HG03025 (cell line): ENCODE data around the gene RYR2.
"Not testable (repeated sequence)": the region's sequence is repeated elsewhere in the genome, so short reads cannot be mapped to it uniquely, and the experiment has no call there.

Source experiments
- ATAC-seq: cut with Tn5 transposase; IDR thresholded peaks from one replicate; pipeline ENCODE4 v1.9.1; 2021; ENCODE audit warnings: mild to moderate bottlenecking, moderate library complexity; ENCODE audit not compliant: unreplicated experiment, low FRiP score

Gene RYR2

DNA sequence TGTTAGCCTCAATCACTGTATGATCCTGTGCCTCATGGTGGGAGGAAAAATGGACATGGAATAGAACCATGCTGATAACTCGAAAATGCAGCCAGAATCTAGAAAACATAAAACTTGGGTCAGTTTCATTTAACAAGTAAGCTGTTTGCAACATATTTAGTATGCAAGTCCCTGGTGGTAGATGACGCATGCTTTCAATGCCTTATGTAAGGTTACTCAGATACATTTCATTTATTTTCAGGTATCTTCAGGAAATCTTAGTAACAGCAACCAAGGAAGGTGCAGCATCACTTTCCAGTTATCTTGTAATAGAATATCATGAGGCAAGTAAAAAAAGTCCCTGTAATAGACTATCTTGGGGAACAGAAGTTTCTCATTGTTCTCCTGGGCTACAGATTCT lies 92.9 kb downstream of the RYR2 start:
- no peak for ATAC-seq

DNA sequence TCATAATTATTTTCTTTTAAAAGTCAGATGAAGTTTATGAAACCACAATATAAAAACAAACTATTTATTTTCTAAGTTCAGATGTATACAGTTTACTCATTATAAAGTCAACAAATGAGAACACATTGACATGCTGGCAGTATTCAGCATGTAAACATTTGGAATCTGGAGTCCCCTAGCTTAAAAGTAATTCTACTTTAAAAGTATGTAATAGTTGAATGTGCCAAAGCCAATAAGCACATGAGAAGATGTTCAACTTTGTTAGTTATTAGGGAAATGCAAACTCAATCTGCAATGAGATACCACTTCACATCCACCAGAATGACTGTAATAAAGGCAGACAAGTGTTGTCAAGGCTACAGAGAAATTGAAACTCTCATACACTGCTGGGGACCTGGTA lies 96.6 kb downstream of the RYR2 start:
- ATAC-seq = no peak

DNA sequence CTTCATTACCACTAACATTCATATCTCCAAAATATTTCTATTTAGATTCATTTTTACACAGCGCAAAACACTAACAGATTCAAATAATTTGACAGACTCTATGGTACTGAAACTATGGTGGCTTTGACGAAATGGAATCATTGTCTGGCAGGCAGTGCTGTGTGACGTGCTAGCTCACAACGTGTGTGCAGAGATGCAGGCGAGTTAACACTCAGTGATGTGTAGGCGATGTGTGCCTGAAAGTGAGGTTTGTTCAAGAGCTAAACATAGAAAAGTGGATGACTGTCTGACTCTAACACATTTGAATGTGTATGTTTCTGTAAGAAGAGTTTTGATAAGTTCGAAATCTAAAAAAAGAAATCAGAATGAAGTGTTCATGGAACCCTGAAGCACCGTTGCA lies 97.7 kb downstream of the RYR2 start:
- no peak for ATAC-seq

DNA sequence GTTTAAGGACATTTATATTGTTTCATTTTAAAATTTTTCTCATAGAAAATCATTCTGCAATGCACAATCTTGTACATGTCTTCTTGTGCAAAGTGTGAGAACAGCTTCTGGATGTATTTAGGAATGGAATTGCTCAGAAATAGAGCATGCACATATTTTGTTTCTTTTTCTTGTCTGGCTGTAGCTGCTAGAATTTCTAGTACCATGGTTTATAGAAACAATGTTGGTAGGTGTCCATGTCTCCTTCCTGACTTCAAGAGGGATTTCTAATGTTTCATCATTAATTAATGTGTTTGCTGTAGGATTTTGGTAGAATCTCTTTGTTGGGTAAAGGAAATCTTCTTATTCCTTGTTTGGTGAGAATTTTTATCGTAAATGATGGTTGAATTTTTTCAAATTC lies 99.0 kb downstream of the RYR2 start:
- no peak for ATAC-seq

DNA sequence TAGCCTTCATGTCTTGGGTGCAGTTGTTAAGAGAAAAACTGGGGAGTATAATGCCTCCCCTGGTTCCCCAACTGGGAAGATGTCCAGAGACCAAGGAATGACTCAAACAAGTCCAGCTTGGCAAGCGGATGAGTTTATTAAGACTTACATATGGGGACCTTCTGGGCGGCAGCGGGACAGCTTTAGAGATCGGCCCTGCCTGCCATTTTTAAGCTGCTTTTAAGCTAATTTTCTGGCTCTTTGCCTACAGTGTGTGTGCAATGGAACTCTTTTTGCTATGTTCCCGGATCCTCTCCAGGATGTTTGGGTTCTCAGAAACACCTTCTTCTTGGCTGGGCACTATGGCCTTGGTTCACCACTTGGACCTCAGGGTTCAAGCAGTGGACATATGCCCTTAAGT lies 99.5 kb downstream of the RYR2 start:
- ATAC-seq = no peak

DNA sequence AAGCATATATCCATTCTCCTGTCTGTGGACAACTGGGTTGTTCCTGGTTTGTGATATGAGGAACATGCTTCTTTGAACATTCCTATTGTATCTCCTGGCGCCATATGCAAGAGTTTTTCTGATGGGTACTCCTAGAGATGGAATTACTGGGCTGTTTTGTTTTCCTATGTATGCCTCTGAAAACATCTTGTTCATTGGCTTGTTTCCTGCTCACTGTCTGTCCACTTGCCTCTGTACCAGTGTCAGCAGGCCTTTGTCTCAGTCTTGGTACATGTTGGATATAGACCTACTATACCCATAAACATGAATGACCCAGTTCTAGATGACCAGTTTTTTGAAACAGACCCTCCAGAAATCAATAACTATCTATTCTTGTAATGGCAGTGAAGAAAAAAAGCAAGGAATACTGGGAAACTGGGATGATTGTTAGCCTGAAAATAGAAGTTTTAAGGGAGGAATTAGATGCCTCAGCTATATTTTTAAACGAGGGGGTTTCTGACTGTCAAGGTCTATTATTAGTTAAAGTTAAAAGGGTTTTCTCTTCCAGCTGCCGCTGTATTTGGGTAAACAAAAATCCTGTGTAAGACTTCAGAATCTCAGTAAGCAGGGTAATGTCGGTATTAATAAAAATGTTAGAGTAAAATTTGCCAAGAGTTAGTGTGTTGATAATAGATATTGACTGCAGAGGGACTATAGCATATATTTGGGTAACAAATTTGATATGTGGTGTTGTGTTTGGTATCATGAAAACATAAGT lies 103.6 kb downstream of the RYR2 start:
- ATAC-seq = no peak

DNA sequence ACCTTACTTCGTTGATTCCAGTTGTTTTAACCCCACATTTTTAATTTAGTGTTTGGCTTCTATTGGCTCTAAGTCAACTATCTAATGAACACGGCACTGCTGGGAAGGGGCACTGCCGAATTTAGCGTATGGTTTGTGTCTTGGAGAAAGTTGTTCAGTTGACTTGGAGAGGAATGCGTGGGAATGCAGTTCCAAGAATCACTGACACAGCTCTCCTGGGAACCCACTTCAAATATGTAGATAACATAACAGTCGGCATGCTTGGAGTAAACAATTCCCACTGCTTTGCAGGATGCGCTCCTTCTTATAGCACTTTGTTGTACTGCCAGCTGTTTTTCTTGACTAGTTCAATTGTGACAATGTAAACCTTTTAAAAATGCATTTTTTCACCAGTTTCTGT lies 104.3 kb downstream of the RYR2 start:
- no peak for ATAC-seq

DNA sequence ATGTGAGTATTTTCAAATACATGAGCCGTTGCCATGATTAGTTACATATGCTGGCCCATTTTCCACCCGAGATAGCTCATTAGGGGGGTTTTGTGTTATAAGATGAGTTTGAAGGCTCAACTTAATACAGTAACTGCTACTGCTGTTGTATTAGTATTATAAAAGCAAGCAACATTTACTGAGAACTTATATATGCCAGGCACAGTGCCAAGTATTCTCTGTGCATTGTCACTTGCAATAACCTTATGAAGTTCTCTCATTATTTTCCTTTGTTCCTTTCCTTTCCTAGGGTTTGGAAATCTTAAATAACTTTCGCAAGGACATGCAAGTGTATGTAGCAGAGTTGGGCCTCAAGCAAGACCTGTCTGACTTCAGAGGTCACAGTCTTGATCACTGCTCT lies 107.9 kb downstream of the RYR2 start:
- no peak for ATAC-seq

DNA sequence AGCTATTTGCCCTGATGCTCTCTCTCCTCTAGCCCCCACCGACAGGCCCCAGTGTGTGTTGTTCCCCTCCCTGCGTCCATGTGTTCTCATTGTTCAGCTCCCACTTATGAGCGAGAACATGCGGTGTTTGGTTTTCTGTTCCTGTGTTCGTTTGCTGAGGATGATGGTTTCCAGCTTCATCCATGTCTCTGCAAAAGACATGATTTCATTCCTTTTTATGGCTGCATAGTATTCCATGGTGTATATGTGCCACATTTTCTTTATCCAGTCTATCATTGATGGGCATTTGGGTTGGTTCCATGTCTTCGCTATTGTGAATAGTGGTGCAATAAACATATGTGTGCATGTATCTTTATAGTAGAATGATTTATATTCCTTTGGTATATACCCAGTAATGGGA lies 110.0 kb downstream of the RYR2 start:
- not testable (repeated sequence) for ATAC-seq

DNA sequence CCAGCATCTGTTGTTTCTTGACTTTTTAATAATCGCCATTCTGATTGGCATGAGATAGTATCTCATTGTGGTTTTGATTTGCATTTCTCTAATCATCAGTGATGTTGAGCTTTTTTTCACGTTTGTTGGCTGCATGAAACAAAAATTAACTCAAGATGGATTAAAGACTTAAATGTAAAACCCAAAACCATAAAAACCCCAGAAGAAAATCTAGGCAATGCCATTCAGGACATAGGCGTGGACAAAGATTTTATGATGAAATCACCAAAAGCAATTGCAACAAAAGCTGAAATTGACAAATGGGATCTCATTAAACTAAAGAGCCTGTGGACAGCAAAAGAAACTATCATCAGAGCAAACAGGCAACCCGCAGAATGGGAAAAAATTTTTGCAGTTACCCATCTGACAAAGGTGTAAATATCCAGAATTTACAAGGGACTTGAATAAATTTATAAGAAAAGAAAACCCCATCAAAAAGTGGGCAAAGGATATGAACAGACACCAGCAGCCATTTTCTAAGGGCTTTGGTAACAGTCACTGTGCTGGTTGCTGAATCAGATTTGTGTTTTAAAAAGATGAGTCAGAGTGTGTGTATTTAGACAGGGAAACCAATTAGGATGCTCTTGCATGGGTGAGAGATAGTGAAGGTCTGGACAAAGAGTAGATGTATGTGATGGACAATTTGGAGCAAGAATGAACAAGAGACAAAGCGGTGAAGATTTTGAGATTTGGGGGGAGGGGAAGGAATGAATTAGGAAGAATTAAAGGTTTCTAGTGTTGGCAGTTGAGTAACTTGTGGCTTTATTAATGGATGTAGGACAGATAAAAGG lies 110.7 kb downstream of the RYR2 start:
- no peak for ATAC-seq

DNA sequence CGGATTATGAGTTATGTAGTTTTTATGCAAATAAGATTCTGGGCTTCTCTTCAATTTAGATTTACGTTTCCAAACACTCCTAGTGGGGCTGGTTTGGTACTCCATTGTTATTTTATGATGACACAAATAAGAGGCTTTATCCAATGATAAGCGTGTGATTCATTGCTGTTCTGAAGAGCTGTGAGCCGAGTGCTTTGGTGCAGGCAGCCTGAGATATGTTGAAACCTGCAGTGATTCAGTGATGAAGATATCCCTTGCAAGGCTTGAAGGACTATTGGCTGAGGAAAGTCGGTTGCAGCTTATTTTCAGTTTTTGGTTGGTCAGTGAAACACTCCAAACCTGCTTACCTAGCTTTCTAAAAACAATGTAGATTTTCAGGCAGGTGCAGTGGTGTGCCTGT lies 112.2 kb downstream of the RYR2 start:
- ATAC-seq = no peak

DNA sequence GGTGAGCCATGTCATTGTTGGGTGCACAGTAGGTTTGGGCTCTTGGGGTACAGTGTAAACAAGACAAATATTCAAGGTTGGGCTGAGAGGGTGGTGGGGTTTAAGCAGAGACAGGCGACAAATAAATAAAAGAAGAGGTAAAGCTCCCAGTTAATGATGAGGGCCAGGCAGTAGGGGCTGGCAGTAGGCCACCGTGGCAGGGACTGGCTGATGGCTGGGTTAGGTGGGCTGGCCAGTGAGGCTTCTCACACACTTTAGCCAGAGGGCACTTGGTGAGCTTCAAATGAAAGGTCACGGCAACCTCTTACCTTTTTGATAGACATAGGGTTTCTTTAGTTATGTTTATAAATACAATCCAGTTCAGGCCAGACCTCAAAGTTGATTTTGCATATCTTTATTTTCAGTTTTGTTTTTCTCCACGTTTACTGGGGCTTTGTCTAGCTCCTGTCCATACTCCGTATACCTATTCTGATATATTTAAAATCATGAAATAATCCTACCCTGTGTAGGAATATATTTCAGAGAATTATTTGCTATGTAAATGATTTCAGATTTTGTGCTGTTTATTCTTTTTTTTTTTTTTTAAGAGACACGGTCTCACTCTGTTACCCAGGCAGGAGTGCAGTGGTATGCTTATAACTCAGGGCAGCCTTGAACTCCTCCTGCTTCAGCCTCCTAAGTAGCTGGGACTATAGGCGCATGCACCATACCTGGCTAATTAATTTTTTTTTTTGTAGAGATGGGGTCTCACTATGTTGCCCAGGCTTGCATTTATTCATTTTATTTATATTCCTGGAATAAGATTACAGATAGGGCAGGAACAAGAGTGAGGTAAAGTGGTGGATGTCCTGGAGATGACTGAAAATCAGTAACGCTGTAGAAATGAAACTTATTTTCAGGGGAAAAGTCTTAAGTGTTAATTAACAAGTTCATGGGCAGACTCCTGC lies 122.7 kb downstream of the RYR2 start:
- ATAC-seq = peak; percentile 41

DNA sequence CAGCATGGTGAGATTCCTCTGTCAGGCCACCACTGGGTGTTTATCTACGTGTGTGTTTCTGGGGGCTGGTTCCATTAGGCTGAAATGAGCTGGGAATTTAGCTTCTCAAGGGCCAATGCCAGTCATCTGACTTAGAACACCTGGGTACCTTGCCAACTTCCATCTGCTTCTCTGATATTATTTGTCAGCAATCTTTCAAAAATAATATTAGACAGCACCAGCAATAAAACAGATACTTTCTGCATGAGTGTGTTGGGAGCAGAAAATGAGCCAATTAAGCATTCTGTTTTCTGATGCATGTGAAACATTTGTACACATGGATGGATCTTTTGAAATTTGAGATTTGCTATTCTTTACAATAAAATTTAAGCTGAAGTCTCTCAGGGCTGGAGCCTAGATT lies 124.1 kb downstream of the RYR2 start:
- no peak for ATAC-seq

DNA sequence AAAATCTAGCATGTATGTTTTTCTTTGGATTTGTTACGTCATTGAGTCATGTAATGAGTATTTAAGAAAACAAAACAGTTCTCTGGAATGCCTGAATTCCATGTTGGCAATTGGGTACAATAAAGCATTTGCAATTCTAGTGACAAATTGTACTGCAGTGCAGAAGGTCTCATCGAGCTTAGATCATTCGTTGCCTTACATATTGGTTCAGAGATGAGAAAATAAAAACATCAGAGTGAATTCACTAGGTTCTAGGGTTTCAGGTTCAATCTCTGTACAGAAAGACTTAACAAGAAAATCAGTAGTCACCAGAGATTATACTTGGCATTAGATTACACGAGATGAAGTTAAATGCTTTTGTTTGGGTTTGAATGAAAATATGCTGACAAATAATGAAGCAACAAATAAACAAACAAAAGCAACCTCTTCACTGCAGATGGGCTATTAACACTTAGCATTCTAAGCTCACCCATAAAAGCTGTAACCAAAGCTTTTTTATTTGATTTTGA lies 124.7 kb downstream of the RYR2 start:
- no peak for ATAC-seq

DNA sequence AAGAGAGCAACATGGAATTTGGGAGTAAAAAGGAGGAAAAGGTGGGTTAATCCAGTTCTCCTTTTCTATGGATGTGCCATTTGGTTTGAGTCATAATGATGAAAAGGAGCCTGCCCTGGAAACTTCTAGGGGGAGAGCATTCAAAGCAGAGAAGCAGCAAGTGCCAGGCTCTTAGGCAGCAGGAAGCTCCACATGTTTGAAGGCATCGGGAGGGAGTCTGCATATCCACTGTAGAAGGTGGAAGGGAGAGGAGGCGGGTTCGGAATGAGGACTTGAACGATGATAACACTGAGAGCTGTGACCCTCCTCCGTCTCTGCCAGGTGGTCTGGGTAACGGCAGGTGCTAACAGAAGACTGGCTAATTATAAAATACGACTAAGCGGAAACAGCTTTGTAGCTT lies 128.2 kb downstream of the RYR2 start:
- no peak for ATAC-seq

DNA sequence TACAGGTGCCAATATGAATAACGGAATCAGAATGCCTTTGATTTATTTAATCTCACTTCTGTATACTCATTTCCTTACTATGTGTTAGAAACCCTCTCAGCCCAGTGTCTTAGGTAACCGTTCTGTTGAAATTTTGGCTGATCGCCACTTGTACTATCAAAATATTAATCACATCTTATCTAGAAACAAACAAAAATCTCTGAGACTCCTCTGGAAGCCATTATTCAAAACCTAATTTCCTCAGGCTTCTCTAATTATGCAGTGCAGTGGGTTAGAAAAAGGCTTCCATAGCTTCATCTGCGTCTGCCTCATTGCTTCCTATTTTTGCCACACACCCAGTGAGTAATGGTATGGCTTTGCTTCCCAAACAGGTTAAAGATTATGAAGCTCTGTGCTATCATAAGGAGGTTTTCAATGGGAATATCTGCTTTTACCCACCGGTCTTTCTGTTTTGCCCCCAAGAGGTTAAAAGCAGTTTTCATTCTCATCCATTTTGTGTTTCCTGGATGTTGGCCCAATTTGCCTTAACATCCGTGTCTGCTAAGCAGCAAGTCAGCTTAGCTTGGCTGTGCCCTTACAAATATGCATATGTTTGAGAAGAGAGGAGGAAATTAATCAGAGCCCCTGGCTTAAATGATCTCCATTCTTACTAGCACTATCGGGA lies 129.6 kb downstream of the RYR2 start:
- ATAC-seq = no peak

DNA sequence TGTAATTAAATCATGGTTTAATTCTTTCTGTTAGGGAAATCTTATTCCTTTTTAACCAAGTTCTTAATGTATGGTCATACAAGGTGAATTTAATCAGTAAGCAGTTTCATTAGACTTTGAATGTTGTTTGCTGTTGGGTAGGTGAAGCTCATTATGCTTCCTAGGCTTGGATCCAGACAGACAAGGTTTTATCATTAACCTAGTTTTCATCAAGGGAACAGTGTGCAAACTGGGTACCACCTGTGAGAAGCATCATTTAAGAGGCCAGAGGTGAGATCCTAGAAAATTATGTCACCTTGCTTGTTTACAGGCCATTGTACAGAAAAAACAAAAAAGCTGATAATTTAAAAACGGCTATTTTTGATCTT lies 130.1 kb downstream of the RYR2 start:
- no peak for ATAC-seq

DNA sequence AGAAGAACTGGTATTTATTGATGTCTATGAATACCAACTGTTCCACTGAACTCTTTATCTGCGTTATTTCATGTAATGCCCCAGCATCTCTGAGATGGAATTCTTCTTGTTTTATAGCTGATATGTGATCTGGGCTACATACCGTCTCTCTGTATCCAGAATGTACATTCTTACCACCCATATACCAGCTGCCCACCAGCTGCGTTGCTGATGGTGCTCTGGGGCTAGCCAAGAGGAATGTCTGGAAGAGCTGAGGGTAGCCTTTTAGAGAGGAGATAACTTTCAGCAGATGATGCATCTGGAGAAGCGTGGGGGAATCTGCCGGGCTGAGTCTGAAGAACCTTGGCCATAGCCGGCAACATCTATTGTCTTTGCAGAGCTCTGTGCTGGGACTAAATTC lies 137.5 kb downstream of the RYR2 start:
- ATAC-seq = no peak

DNA sequence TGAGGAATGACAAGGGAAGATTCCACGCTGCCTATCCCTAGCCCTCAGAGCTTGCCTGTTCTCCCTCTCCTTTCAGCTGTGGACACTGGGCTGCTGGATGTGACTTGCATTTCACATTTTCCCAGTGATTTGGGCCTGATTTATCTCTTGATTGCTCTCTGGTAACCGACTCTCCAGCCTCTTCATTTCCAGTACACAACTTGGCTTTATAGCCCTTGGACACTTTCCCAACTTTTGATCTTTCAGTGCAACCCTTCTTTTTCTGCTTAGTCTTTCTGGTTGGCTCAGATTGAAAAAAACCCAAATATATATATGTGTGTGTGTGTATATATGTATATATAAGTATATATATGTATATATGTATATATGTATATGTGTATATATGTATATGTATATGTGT lies 138.3 kb downstream of the RYR2 start:
- no peak for ATAC-seq

DNA sequence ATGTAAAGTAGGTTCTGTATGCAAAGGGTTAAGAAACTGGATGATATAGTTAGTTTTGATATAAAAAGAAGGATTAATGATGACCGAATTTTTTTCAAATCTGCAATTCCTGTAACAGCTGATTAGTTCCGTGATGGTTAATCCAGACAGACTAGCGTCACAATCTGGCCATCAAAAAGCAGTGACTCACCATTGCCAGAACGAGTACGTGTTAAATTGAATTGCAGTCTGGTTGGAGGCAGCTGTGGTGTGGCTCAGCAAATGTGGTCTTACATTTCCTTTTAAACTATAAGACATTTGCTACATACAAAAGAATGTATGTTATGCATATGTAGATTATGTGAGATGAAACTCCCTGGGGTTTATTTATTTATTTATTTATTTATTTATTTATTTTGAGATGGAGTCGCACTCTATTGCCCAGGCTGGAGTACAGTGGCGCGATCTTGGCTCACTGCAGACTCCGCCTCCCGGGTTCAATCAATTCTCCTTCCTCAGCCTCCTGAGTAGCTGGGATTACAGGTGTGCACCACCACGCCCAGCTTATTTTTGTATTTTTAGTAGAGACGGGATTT lies 139.8 kb downstream of the RYR2 start:
- ATAC-seq = no peak
